GM19023 (cell line): ENCODE data around the gene NSUN6.

Experiments
- ATAC-seq: cut with Tn5 transposase; IDR thresholded peaks from one replicate; pipeline ENCODE4 v1.9.1; 2021; ENCODE audit warnings: mild to moderate bottlenecking, moderate library complexity; ENCODE audit not compliant: unreplicated experiment

Gene NSUN6

GRCh38 chr10:18505456-18506118 lies 145.8 kb downstream of the NSUN6 start:
- ATAC-seq = no peak

- no peak for ATAC-seq
These were observed 147.2 kb downstream of the NSUN6 start for GRCh38 chr10:18504161-18504560.

- peak; percentile 19 for ATAC-seq
These were observed 149.8 kb downstream of the NSUN6 start for GRCh38 chr10:18501629-18502028.

DNA sequence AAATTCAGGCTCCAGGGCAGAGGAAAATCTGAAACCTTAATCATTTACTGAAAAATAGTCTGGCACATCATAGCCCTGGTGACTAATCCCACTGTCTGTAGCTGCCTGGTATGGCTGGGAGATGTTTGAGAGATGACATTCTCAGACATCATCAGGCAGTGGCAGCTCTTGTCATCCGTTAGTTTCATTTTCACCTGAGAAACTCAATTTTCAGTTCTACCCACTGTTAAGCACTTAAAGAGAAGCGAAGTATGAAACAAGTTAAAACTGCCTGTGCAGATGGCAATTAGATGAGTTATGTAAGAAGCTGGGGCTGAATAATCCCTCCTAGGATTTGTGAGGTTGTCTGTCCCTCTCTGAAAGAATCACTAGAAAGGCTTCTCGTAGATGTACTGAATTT lies 150.2 kb downstream of the NSUN6 start:
- peak; percentile 93 for ATAC-seq

DNA sequence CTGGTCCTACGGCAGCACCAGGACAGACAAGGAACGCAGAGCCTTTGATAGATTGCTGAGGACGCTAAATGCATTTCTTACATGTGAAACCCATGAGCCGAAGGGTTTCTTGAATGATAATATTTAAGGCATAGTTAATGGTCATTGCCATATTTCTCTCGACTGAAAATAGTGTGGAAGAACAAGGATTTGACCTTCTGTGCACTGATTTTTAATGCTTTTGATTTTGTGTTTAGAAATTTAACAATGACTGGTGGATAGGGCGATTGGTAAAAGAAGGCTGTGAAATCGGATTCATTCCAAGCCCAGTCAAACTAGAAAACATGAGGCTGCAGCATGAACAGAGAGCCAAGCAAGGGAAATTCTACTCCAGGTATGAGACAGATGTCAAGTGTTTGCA lies 150.8 kb downstream of the NSUN6 start:
- ATAC-seq = no peak

GRCh38 chr10:18498998-18499397 lies 152.4 kb downstream of the NSUN6 start:
- ATAC-seq = no peak

GRCh38 chr10:18497806-18498369 lies 153.5 kb downstream of the NSUN6 start:
- ATAC-seq = no peak
